HepG2 (cell line): ENCODE data around the gene SLX4. TPM values are rescaled to one million over a fixed set of nuclear protein-coding genes. Genes with fewer than 3 reads are reported as not detected.

Source experiments
- ATAC-seq: fragments of 200-7000 bp; cut with Tn5 transposase; 3 replicates; pipeline ENCODE4 v1.9.1; 2020; ENCODE audit warnings: mild to moderate bottlenecking, moderate library complexity
- BruUV-seq: library from RNA; stranded (reverse); fragments of 400-500 nt; replicated peaks from 2 replicates; lab custom pipeline; 2021; lab: Mats Ljungman, UMichigan
- CTCF ChIA-PET: fragments of 300-600 bp; formaldehyde crosslinking; extraction: SDS; loops from one replicate; lab custom pipeline; 2021; ENCODE audit warnings: low total read pairs, inconsistent platforms, low intra/inter-chr PET ratio; lab: Yijun Ruan, JAX
- POLR2A ChIA-PET: fragments of 350-600 bp; sonication (Branson Sonifier 250); formaldehyde crosslinking; loops from one replicate; lab custom pipeline; 2020; ENCODE audit warnings: antibody characterized with exemption, inconsistent platforms; lab: Yijun Ruan, JAX
- DNase-seq: peaks from one replicate; pipeline ENCODE4 v3.0.0-alpha.2; 2015; ENCODE audit warnings: low spot score
- FAIRE-seq: peaks from 3 replicates; lab custom pipeline; 2011; peaks lifted over from hg19 to GRCh38; lab: Jason Lieb, UNC
- H2AFZ ChIP-seq: one replicate; pipeline ENCODE4 v1.6.1; 2011; ENCODE audit warnings: low read length, inconsistent platforms
- H3K27ac ChIP-seq: fragments of 300-600 bp; 3 replicates; pipeline ENCODE4 v1.8.0; 2011; ENCODE audit warnings: mixed run types, mild to moderate bottlenecking, mixed read lengths, low read length, inconsistent platforms; ENCODE audit not compliant: insufficient read depth; ENCODE audit errors: extremely low read length
- H3K27me3 ChIP-seq, 2 experiments: fragments of 200-600 bp in 1 of 2; 2 replicates in 1 of 2; 3 replicates in 1 of 2; pipeline versions ENCODE4 v1.6.0 to v1.8.0; 2011; ENCODE audit warnings: low read length in 2 of 2, mild to moderate bottlenecking in 2 of 2, moderate library complexity in 2 of 2, inconsistent platforms in 1 of 2; ENCODE audit not compliant: insufficient read depth in 2 of 2, control insufficient read depth in 1 of 2
- H3K36me3 ChIP-seq, 2 experiments: fragments of 200-600 bp in 1 of 2; replicated peaks in 1 of 2; 2 replicates in 1 of 2; 3 replicates in 1 of 2; pipeline versions ENCODE4 v1.5.1 to v1.8.0; 2011; ENCODE audit warnings: low read length in 2 of 2, inconsistent platforms in 1 of 2; ENCODE audit not compliant: insufficient read depth in 2 of 2, control insufficient read depth in 1 of 2
- H3K4me1 ChIP-seq: 2 replicates; pipeline ENCODE4 v1.5.1; 2012; ENCODE audit warnings: low read length, inconsistent platforms; ENCODE audit not compliant: insufficient read depth
- H3K4me2 ChIP-seq: 2 replicates; pipeline ENCODE4 v1.6.0; 2011; ENCODE audit warnings: low read depth, low read length, inconsistent platforms
- H3K4me3 ChIP-seq, 3 experiments: fragments of 200-600 bp in 1 of 3; sonication (generic), shearing (Covaris generic) in 1 of 3; replicated peaks in 1 of 3; 2 replicates each; pipeline ENCODE4 v1.5.1; 2011 to 2016; ENCODE audit warnings: low read length in 3 of 3, inconsistent platforms in 2 of 3, low read depth in 2 of 3, mild to moderate bottlenecking in 2 of 3, control low read depth in 1 of 3, mixed read lengths in 1 of 3; ENCODE audit not compliant: insufficient read depth in 1 of 3
- H3K79me2 ChIP-seq: one replicate; pipeline ENCODE4 v1.6.1; 2011; ENCODE audit warnings: low read length, inconsistent platforms; ENCODE audit not compliant: insufficient read depth
- H3K9ac ChIP-seq: 2 replicates; pipeline ENCODE4 v1.6.0; 2011; ENCODE audit warnings: mild to moderate bottlenecking, low read depth, low read length, inconsistent platforms; ENCODE audit not compliant: insufficient read depth
- H3K9me3 ChIP-seq: 2 replicates; pipeline ENCODE4 v1.5.1; 2012; ENCODE audit warnings: mild to moderate bottlenecking, low read length
- H4K20me1 ChIP-seq: 2 replicates; pipeline ENCODE4 v1.6.0; 2011; ENCODE audit warnings: inconsistent platforms, mild to moderate bottlenecking, low read length, moderate library complexity; ENCODE audit not compliant: insufficient read depth
- AKAP8 ChIP-seq: sonication (generic); formaldehyde crosslinking; IDR thresholded peaks from 2 replicates; pipeline ENCODE4 v1.5.1; 2020; ENCODE audit warnings: mild to moderate bottlenecking, missing genetic modification reagents
- LCORL ChIP-seq, 2 experiments: fragments of 450-650 bp in 1 of 2; sonication (generic) in 1 of 2; formaldehyde crosslinking in 1 of 2; IDR thresholded peaks; 2 replicates each; pipeline versions ENCODE4 v1.5.0 to v1.6.1; 2017 to 2020; ENCODE audit warnings: antibody characterized with exemption in 1 of 2, missing genetic modification reagents in 1 of 2
- PAWR ChIP-seq: sonication (generic); formaldehyde crosslinking; IDR thresholded peaks from 2 replicates; pipeline ENCODE4 v1.4.0; 2020; ENCODE audit warnings: missing genetic modification reagents, mild to moderate bottlenecking, borderline replicate concordance
- SCMH1 ChIP-seq: sonication (generic); formaldehyde crosslinking; IDR thresholded peaks from 2 replicates; pipeline ENCODE4 v1.9.0; 2021; ENCODE audit warnings: missing genetic modification reagents, mild to moderate bottlenecking, borderline replicate concordance
- SRY ChIP-seq: sonication (generic); formaldehyde crosslinking; IDR thresholded peaks from 2 replicates; pipeline ENCODE4 v1.8.0; 2022; ENCODE audit warnings: mild to moderate bottlenecking, missing genetic modification reagents
- TBL1XR1 ChIP-seq: fragments of 150-350 bp; IDR thresholded peaks from 2 replicates; pipeline ENCODE4 v1.6.1; 2014; ENCODE audit warnings: borderline replicate concordance, low read length; ENCODE audit not compliant: partially characterized antibody
- ZC3H4 ChIP-seq: sonication (generic); formaldehyde crosslinking; IDR thresholded peaks from 2 replicates; pipeline ENCODE4 v1.4.0; 2020; ENCODE audit warnings: missing genetic modification reagents, borderline replicate concordance
- ZFP36L2 ChIP-seq: sonication (generic); formaldehyde crosslinking; IDR thresholded peaks from 2 replicates; pipeline ENCODE4 v1.4.0; 2020; ENCODE audit warnings: missing genetic modification reagents
- ZMYM4 ChIP-seq: sonication (generic); formaldehyde crosslinking; IDR thresholded peaks from 2 replicates; pipeline ENCODE4 v1.8.1; 2023; ENCODE audit warnings: mild to moderate bottlenecking, missing genetic modification reagents
- ZNF326 ChIP-seq: sonication (generic); formaldehyde crosslinking; IDR thresholded peaks from 2 replicates; pipeline ENCODE4 v1.4.0; 2020; ENCODE audit warnings: missing genetic modification reagents, borderline replicate concordance
- ZNF549 ChIP-seq: sonication (generic); formaldehyde crosslinking; IDR thresholded peaks from 2 replicates; pipeline ENCODE4 v1.5.0; 2020; ENCODE audit warnings: missing genetic modification reagents
- ZNF569 ChIP-seq: sonication (generic); formaldehyde crosslinking; IDR thresholded peaks from 2 replicates; pipeline ENCODE4 v1.5.0; 2020; ENCODE audit warnings: mild to moderate bottlenecking, missing genetic modification reagents, moderate library complexity, borderline replicate concordance
- WGBS: methylation state at CpG from one replicate; pipeline ENCODE4 v1.1.6; 2017; ENCODE audit warnings: low lambda C conversion rate; 5-methylcytosine and 5-hydroxymethylcytosine counted together
- in situ Hi-C: cut with HindIII; loops from 2 replicates; pipeline ENCODE4 v1.10.0; 2017; ENCODE audit warnings: low pct_unique_long_range_greater_than_20kb; ENCODE audit not compliant: extremely low pct_ligation_motif_present
- intact Hi-C: fragments of 100-400 bp; cut with micrococcal nuclease; formaldehyde crosslinking; loops from one replicate; pipeline ENCODE4 v1.10.0; 2022; ENCODE audit not compliant: unreplicated experiment
- polyA plus RNA-seq, 8 experiments: library from polyadenylated mRNA; depleted of rRNA in 3 of 8; stranded (reverse) in 7 of 8; unstranded in 1 of 8; fragments of >200 nt; fragmentation: Illumina TruSeq in 4 of 8; extraction: Trizol in 4 of 8; gene quantifications; 2 replicates each; pipeline versions ENCODE4 v1.2.1 to v1.2.3, GENCODE V29; 2011 to 2016; ENCODE audit warnings: low read depth in 4 of 8, missing spikeins in 1 of 8, mixed read lengths in 1 of 8; ENCODE audit not compliant: insufficient read depth in 1 of 8
- total RNA-seq, 5 experiments: library from RNA; depleted of rRNA; stranded (reverse); fragments of >200 nt; fragmentation: Illumina TruSeq; extraction: Trizol; gene quantifications; 2 replicates each; pipeline ENCODE4 v1.2.3, GENCODE V29; 2016; ENCODE audit warnings: low read depth in 1 of 5
- TF ChIP-seq, protein P1 (sequence below): sonication (generic); formaldehyde crosslinking; IDR thresholded peaks from 2 replicates; pipeline ENCODE4 v1.5.0; 2020; ENCODE audit warnings: missing genetic modification reagents

Gene SLX4
- total and polyA plus RNA-seq, 2 of the 13 experiments (the other 11 are each of a cell fraction or from before 2014, with no cell fraction given): 1.1 to 3.6 TPM

DNA sequence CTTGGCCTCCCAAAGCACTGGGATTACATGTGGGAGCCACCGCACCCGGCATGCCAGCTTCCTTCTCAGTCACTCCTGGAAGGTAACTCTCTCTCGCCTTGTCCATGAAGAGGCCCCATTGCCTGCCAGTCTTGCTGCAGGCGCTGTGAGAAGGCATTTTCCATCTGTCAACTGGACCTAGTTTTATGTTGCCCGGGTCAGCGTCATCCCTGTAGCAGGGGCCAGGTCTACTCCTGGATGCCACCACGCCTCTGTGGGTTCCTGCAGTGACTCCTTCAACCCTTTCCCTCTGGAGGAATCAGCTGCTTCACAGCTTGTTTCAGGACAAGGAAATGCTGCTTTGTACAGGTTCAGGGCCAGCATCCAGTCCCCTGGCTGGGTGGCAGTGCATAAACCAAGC lies 31.6 kb downstream of the SLX4 start:
- POLR2A ChIA-PET: no interaction called here
- no peak for DNase-seq
- intact Hi-C loops: no loop called here

More for the DNA sequence above, 31.6 kb downstream of the SLX4 start:
- Histone ChIP-seq H3K79me2 (no peaks in the 10 kb centered on the region), H3K9ac (no peak overlapping the region), H3K27me3 (peaks cover 3 to 8% of the 10 kb centered on the region in 2 experiments; a peak in 4 of 5 replicates), H2AFZ (no peak overlapping the region), H3K9me3 (no peaks in the 10 kb centered on the region), H3K36me3 (peaks cover 2 to 4% of the 10 kb centered on the region in 2 experiments; a peak in 1 of 5 replicates), H3K4me1 (0 out of 2 replicates have a peak, but pooled peaks cover 9% of the 10 kb centered on the region), H4K20me1 (no peaks in the 10 kb centered on the region), H3K4me3 (no peak overlapping the region), H3K27ac (no peak overlapping the region), H3K4me2 (no peak overlapping the region)
- FAIRE-seq: no peak
- no TSS peak for BruUV-seq
- ATAC-seq: no peak
- 68% methylated on average over 7 of the region's 7 CpGs for WGBS
- CTCF ChIA-PET: no interaction called here
- in situ Hi-C loops: no loop called here
- TF ChIP-seq LCORL (IDR thresholded peaks at IDR 0.05) (no peak), LCORL (CRISPR knock-in tag; IDR thresholded peaks at IDR 0.05) (no peak), ZC3H4 (CRISPR knock-in tag) (no peak), PAWR (CRISPR knock-in tag) (no peak), ZFP36L2 (CRISPR knock-in tag) (no peak), ZMYM4 (CRISPR knock-in tag) (no peak), TBL1XR1 (no peak), ZNF326 (no peak), SCMH1 (CRISPR knock-in tag) (no peak), SRY (CRISPR knock-in tag) (no peak), ZNF549 (CRISPR knock-in tag) (no peak), ZNF569 (CRISPR knock-in tag) (no peak), AKAP8 (CRISPR knock-in tag) (no peak)
- TF ChIP-seq, protein P1, sequence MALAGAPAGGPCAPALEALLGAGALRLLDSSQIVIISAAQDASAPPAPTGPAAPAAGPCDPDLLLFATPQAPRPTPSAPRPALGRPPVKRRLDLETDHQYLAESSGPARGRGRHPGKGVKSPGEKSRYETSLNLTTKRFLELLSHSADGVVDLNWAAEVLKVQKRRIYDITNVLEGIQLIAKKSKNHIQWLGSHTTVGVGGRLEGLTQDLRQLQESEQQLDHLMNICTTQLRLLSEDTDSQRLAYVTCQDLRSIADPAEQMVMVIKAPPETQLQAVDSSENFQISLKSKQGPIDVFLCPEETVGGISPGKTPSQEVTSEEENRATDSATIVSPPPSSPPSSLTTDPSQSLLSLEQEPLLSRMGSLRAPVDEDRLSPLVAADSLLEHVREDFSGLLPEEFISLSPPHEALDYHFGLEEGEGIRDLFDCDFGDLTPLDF (CRISPR knock-in tag): no peak
